ENCODE results near the gene CACUL1. TPM values are rescaled to one million over a fixed set of nuclear protein-coding genes. Genes with fewer than 3 reads are reported as not detected.

CACUL1 gene
- total RNA-seq, 1 experiment from 2014 or later: 38.5 TPM

DNA sequence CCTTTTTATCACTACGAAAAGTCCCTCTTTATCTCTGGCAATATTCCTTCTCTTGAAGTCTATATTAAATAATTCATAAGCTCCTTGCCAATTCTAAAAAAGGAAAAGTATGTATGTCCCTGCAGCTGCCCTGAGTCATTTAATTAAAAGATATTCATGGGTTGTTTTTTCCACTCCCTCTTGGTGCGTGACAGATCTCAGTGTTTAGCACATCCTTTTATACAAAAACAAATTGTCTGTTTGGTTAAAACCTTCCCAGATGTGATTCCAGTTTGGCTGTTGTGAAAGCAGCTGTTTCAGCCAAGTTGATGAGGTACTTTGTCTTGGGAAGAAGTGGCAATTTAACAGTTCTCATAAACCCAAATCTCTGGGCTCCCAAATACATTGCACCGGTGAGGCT is 125.6 kb downstream of the CACUL1 start:
- no peak overlapping the region for H3K23ac ChIP-seq (ENCODE audit: insufficient read length, low read depth, low read length)
- H2BK120ac ChIP-seq (ENCODE audit: low read depth, low read length, poor library complexity, severe bottlenecking): no peak overlapping the region
- no peak overlapping the region for H3K14ac ChIP-seq (ENCODE audit: insufficient read depth, low read length)
- no peak overlapping the region for H4K8ac ChIP-seq (replicated peaks; ENCODE audit: insufficient read length, low read depth, low read length)
- no peak overlapping the region for H2BK20ac ChIP-seq (ENCODE audit: low read depth, low read length, poor library complexity, severe bottlenecking)
- H4K91ac ChIP-seq (ENCODE audit: insufficient read length, low read depth, low read length): no peak overlapping the region
- H2BK15ac ChIP-seq (ENCODE audit: low read depth, low read length): no peak overlapping the region
- no peaks in the 10 kb centered on the region for H3K23me2 ChIP-seq (ENCODE audit: insufficient read length, low read depth, low read length, poor library complexity, severe bottlenecking)
- H4K5ac ChIP-seq (ENCODE audit: insufficient read length, low read depth, low read length): no peak overlapping the region
- no peak overlapping the region for H3K4ac ChIP-seq (ENCODE audit: low read depth, low read length)
- Mint-ChIP-seq H3K9me3 (no peaks in the 10 kb centered on the region), H3K4me1 (peaks cover 17 to 30% of the 10 kb centered on the region in 2 experiments), H3K27ac (no peak overlapping the region), H3K36me3 (ENCODE audit: insufficient read depth in 1 of 3, low read depth in 3 of 3) (no peaks in the 10 kb centered on the region), H3K27me3 (ENCODE audit: low read depth) (peaks cover 42% of the 10 kb centered on the region), H3K4me3 (no peak overlapping the region)
- H2BK12ac ChIP-seq (ENCODE audit: insufficient read length, low read depth, low read length): no peak overlapping the region
- H3K4me2 ChIP-seq (ENCODE audit: insufficient read depth, insufficient read length, low read length): no peak overlapping the region
- H3K9me3 ChIP-seq (ENCODE audit: control insufficient read depth, low read depth, low read length): no peaks in the 10 kb centered on the region
- H3K4me1 ChIP-seq (ENCODE audit: insufficient read depth, low read length): no peaks in the 10 kb centered on the region
- no peak overlapping the region for H2AK5ac ChIP-seq (ENCODE audit: insufficient read length, low read length)
- H3T11ph ChIP-seq (ENCODE audit: low read length): no peak overlapping the region
- no peaks in the 10 kb centered on the region for H3K79me2 ChIP-seq (ENCODE audit: insufficient read depth, low read length)
- H3K18ac ChIP-seq (ENCODE audit: insufficient read length, low read depth, low read length): no peak overlapping the region
- WGBS (ENCODE audit: extremely low coverage, insufficient read length, low lambda C conversion rate): no CpG with 5 or more reads among the region's 3 CpGs
- H2BK5ac ChIP-seq (ENCODE audit: insufficient read length, low read length): no peak overlapping the region
- no peaks in the 10 kb centered on the region for H4K20me1 ChIP-seq (ENCODE audit: control insufficient read depth, insufficient read depth, insufficient read length)
- H2AFZ ChIP-seq (ENCODE audit: low read length): no peak overlapping the region
- H3K56ac ChIP-seq (ENCODE audit: insufficient read length, low read depth, low read length): no peak overlapping the region
- H3K27me3 ChIP-seq (ENCODE audit: insufficient read depth, low read length): no peaks in the 10 kb centered on the region; the same call in 1 of the 2 replicates
- H3K79me1 ChIP-seq (ENCODE audit: insufficient read depth, low read depth, low read length, poor library complexity, severe bottlenecking): no peaks in the 10 kb centered on the region
- no peak for DNase-seq
- H3K27ac ChIP-seq (ENCODE audit: insufficient read length, low read depth, low read length): no peak overlapping the region
- TF ChIP-seq, protein P1, sequence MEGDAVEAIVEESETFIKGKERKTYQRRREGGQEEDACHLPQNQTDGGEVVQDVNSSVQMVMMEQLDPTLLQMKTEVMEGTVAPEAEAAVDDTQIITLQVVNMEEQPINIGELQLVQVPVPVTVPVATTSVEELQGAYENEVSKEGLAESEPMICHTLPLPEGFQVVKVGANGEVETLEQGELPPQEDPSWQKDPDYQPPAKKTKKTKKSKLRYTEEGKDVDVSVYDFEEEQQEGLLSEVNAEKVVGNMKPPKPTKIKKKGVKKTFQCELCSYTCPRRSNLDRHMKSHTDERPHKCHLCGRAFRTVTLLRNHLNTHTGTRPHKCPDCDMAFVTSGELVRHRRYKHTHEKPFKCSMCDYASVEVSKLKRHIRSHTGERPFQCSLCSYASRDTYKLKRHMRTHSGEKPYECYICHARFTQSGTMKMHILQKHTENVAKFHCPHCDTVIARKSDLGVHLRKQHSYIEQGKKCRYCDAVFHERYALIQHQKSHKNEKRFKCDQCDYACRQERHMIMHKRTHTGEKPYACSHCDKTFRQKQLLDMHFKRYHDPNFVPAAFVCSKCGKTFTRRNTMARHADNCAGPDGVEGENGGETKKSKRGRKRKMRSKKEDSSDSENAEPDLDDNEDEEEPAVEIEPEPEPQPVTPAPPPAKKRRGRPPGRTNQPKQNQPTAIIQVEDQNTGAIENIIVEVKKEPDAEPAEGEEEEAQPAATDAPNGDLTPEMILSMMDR (conservative IDR thresholded peaks at IDR 0.05): no peak
- H3K9ac ChIP-seq (ENCODE audit: extremely low read depth, insufficient read length, low read length): no peak overlapping the region

All from H9 (cell line).